K562 (cell line): ENCODE data around the gene SACS. TPM values are rescaled to one million over a fixed set of nuclear protein-coding genes. Genes with fewer than 3 reads are reported as not detected.

ENCODE experiments used
- ATAC-seq: fragments of 200-7000 bp; cut with Tn5 transposase; 3 replicates; pipeline ENCODE4 v1.9.1; 2020; ENCODE audit warnings: moderate library complexity
- BruUV-seq: library from RNA; stranded (reverse); fragments of 400-500 nt; replicated peaks from 2 replicates; lab custom pipeline; 2021; lab: Mats Ljungman, UMichigan
- CTCF ChIA-PET: fragments of 300-600 bp; formaldehyde crosslinking; extraction: SDS; loops from one replicate; lab custom pipeline; 2021; ENCODE audit warnings: low intra/inter-chr PET ratio; lab: Yijun Ruan, JAX
- POLR2A ChIA-PET: fragments of 300-600, 350-650 bp; sonication (Branson Sonifier 250); formaldehyde crosslinking; extraction: SDS; loops from one replicate; lab custom pipeline; 2021; ENCODE audit warnings: antibody characterized with exemption, inconsistent platforms; lab: Yijun Ruan, JAX
- DNase-seq, 4 experiments: peaks; one replicate each; pipeline versions ENCODE4 v3.0.0 to v3.0.0-alpha.2; 2011 to 2018; ENCODE audit warnings: low spot score in 3 of 4, mixed read lengths in 3 of 4; ENCODE audit errors: extremely low read depth in 1 of 4
- FAIRE-seq: peaks from 2 replicates; lab custom pipeline; 2011; peaks lifted over from hg19 to GRCh38; lab: Jason Lieb, UNC
- H2AFZ ChIP-seq: 2 replicates; pipeline ENCODE4 v1.6.0; 2011; ENCODE audit warnings: low read depth, low read length, control low read depth, inconsistent platforms
- H3K27ac ChIP-seq: fragments of 200-600 bp; 3 replicates; pipeline ENCODE4 v1.8.0; 2011; ENCODE audit warnings: low read depth, mild to moderate bottlenecking, control low read depth, inconsistent platforms, low read length, moderate library complexity, mixed read lengths; ENCODE audit errors: extremely low read depth
- H3K27me3 ChIP-seq, 2 experiments: fragments of 300-600 bp in 1 of 2; 2 replicates in 1 of 2; 3 replicates in 1 of 2; pipeline versions ENCODE4 v1.6.0 to v1.8.0; 2011; ENCODE audit warnings: inconsistent platforms in 2 of 2, low read length in 2 of 2, mild to moderate bottlenecking in 1 of 2, mixed read lengths in 1 of 2, moderate library complexity in 1 of 2; ENCODE audit not compliant: control insufficient read depth in 2 of 2, insufficient read depth in 2 of 2
- H3K36me3 ChIP-seq: fragments of 300-600 bp; 3 replicates; pipeline ENCODE4 v1.8.0; 2011; ENCODE audit warnings: mild to moderate bottlenecking, low read length, inconsistent platforms; ENCODE audit not compliant: control insufficient read depth, insufficient read depth
- H3K4me1 ChIP-seq, 2 experiments: fragments of 200-600 bp in 1 of 2; replicated peaks in 1 of 2; 2 replicates in 1 of 2; 3 replicates in 1 of 2; pipeline versions ENCODE4 v1.5.1 to v1.8.0; 2011; ENCODE audit warnings: inconsistent platforms in 2 of 2, low read length in 2 of 2, mild to moderate bottlenecking in 1 of 2, mixed read lengths in 1 of 2, moderate library complexity in 1 of 2; ENCODE audit not compliant: control insufficient read depth in 2 of 2, insufficient read depth in 2 of 2
- H3K4me2 ChIP-seq: 2 replicates; pipeline ENCODE4 v1.6.1; 2011; ENCODE audit warnings: low read length, control low read depth, inconsistent platforms, mixed read lengths; ENCODE audit not compliant: insufficient read depth
- H3K4me3 ChIP-seq: fragments of 200-600 bp; sonication (generic), shearing (Covaris generic); 2 replicates; pipeline ENCODE4 v1.5.1; 2016; ENCODE audit warnings: control low read depth, inconsistent platforms
- H3K79me2 ChIP-seq: fragments of 200-600 bp; 3 replicates; pipeline ENCODE4 v1.8.0; 2011; ENCODE audit warnings: low read length, inconsistent platforms; ENCODE audit not compliant: control insufficient read depth, insufficient read depth
- H3K9ac ChIP-seq, 2 experiments: 2 replicates each; pipeline versions ENCODE4 v1.6.0 to v1.6.1; 2011; ENCODE audit warnings: low read depth in 2 of 2, low read length in 2 of 2, control low read depth in 1 of 2, inconsistent platforms in 1 of 2, mild to moderate bottlenecking in 1 of 2, mixed read lengths in 1 of 2; ENCODE audit not compliant: insufficient read depth in 1 of 2
- H3K9me1 ChIP-seq: one replicate; pipeline ENCODE4 v1.6.0; 2011; ENCODE audit warnings: inconsistent platforms, mild to moderate bottlenecking, low read length, moderate library complexity; ENCODE audit not compliant: control insufficient read depth, insufficient read depth
- H3K9me3 ChIP-seq: replicated peaks from 2 replicates; pipeline ENCODE4 v1.5.1; 2011; ENCODE audit warnings: low read depth, low read length, inconsistent platforms; ENCODE audit not compliant: control insufficient read depth, insufficient read depth
- H4K20me1 ChIP-seq: replicated peaks from 2 replicates; pipeline ENCODE4 v1.6.1; 2011; ENCODE audit warnings: low read length, inconsistent platforms, mixed read lengths; ENCODE audit not compliant: control insufficient read depth, insufficient read depth
- ATF4 ChIP-seq: fragments of 450-650 bp; formaldehyde crosslinking; IDR thresholded peaks from 2 replicates; pipeline ENCODE4 v1.4.0; 2022; ENCODE audit warnings: mild to moderate bottlenecking, moderate library complexity
- IRF1 ChIP-seq: sonication (generic); formaldehyde crosslinking; IDR thresholded peaks from 2 replicates; pipeline ENCODE4 v1.8.0; 2022; ENCODE audit warnings: missing genetic modification reagents, mild to moderate bottlenecking, borderline replicate concordance
- KDM5B ChIP-seq: fragments of 200-600 bp; sonication (generic); IDR thresholded peaks from 2 replicates; pipeline ENCODE4 v1.6.1; 2012; ENCODE audit warnings: low read depth, mild to moderate bottlenecking, moderate library complexity, low read length, control low read depth, inconsistent platforms; ENCODE audit not compliant: insufficient replicate concordance
- MCM5 ChIP-seq: fragments of 450-650 bp; IDR thresholded peaks from 2 replicates; pipeline ENCODE4 v1.6.1; 2016; ENCODE audit warnings: low read depth
- POLR3A ChIP-seq: IDR thresholded peaks from 2 replicates; pipeline ENCODE4 v1.6.1; 2011; ENCODE audit warnings: borderline replicate concordance, mild to moderate bottlenecking, moderate library complexity; ENCODE audit not compliant: insufficient read length, insufficient read depth; ENCODE audit errors: extremely low read depth
- RFX5 ChIP-seq: IDR thresholded peaks from 2 replicates; pipeline ENCODE4 v1.6.1; 2011; ENCODE audit warnings: low read depth, mild to moderate bottlenecking, improper control_type of control experiment, low read length
- TFAP4 ChIP-seq: sonication (generic); formaldehyde crosslinking; IDR thresholded peaks from 2 replicates; pipeline ENCODE4 v1.8.0; 2022; ENCODE audit warnings: missing genetic modification reagents, mild to moderate bottlenecking, moderate library complexity, borderline replicate concordance
- TGIF2 ChIP-seq: sonication (generic); formaldehyde crosslinking; IDR thresholded peaks from 2 replicates; pipeline ENCODE4 v1.8.1; 2022; ENCODE audit warnings: mild to moderate bottlenecking, missing genetic modification reagents, moderate library complexity
- U2AF2 ChIP-seq: fragments of 200-400 bp; formaldehyde crosslinking; optimal IDR thresholded peaks from 2 replicates; pipeline ENCODE3; 2017; ENCODE audit warnings: low read depth, mild to moderate bottlenecking, low read length
- ZBTB17 ChIP-seq: fragments of 450-650 bp; formaldehyde crosslinking; IDR thresholded peaks from 2 replicates; pipeline ENCODE4 v1.4.0; 2020; ENCODE audit warnings: mild to moderate bottlenecking
- WGBS: fragments of 100-300 bp; shearing (Covaris generic); methylation state at CpG from one replicate; pipeline ENCODE4 v1.1.6; 2016; ENCODE audit warnings: low coverage, mixed read lengths; ENCODE audit not compliant: insufficient coverage; ENCODE audit errors: missing lambda C conversion rate; 5-methylcytosine and 5-hydroxymethylcytosine counted together
- in situ Hi-C: fragments of 300-500 bp; cut with MboI; formaldehyde crosslinking; loops from 4 replicates; pipeline ENCODE4 v1.15.0; 2018; ENCODE audit warnings: inconsistent platforms, mixed read lengths
- intact Hi-C: fragments of 100-400 bp; cut with micrococcal nuclease; formaldehyde crosslinking; loops from 2 replicates; pipeline ENCODE4 v1.14.2; 2022
- polyA plus RNA-seq, 8 experiments: library from polyadenylated mRNA; depleted of rRNA in 4 of 8; stranded (reverse) in 5 of 8; unstranded in 3 of 8; fragments of >200 nt; fragmentation: Nextera tagmentation in 2 of 8; fragmentation: Illumina TruSeq in 1 of 8; extraction: Ambion mirVana in 2 of 8; extraction: Trizol in 1 of 8; gene quantifications; 2 replicates each; pipeline versions ENCODE4 v1.2.1 to v1.2.3, GENCODE V29; 2011 to 2014; ENCODE audit warnings: inconsistent platforms in 1 of 8, missing spikeins in 1 of 8
- total RNA-seq, 7 experiments: library from RNA; depleted of rRNA in 6 of 7; stranded (reverse); fragments of >200 nt in 6 of 7; fragmentation: Illumina TruSeq in 2 of 7; extraction: Trizol in 2 of 7; gene quantifications; 2 replicates each; pipeline versions ENCODE4 v1.2.1 to v1.2.3, GENCODE V29; 2011 to 2021; ENCODE audit warnings: low replicate concordance in 1 of 7

SACS gene
- total and polyA plus RNA-seq, 9 of the 15 experiments (the other 6 are each of a cell fraction or from before 2014, with no cell fraction given): 4.7 to 28.2 (median 18.9) TPM

GRCh38 chr13:23434491-23434890 is 989 bp upstream of the SACS start:
- no peak overlapping the region for H3K4me2 ChIP-seq
- peaks cover 2 to 9% of the 10 kb centered on the region in 2 experiments; a peak in 3 of 5 replicates for H3K27me3 ChIP-seq
- H3K9ac ChIP-seq: no peak overlapping the region
- no peak overlapping the region for H3K27ac ChIP-seq
- H3K9me1 ChIP-seq: no peaks in the 10 kb centered on the region
- no peak for DNase-seq
- intact Hi-C loops: no loop called here
- 7% methylated on average over 4 of the region's 4 CpGs for WGBS
- H3K4me3 ChIP-seq: no peak overlapping the region
- ChIA-PET CTCF (no interaction called here), POLR2A (no interaction called here)
- TF ChIP-seq ZBTB17 (CRISPR knock-in tag) (no peak), ATF4 (CRISPR knock-in tag) (no peak), TGIF2 (CRISPR knock-in tag) (no peak), IRF1 (CRISPR knock-in tag) (no peak), MCM5 (no peak), U2AF2 (no peak), TFAP4 (CRISPR knock-in tag) (no peak), RFX5 (no peak), POLR3A (no peak), KDM5B (no peak)
- in situ Hi-C loops: no loop called here
- no peaks in the 10 kb centered on the region for H3K79me2 ChIP-seq
- no peak for FAIRE-seq
- no peaks in the 10 kb centered on the region for H4K20me1 ChIP-seq
- no TSS peak for BruUV-seq
- H3K9me3 ChIP-seq: no peaks in the 10 kb centered on the region
- ATAC-seq: no peak
- no peaks in the 10 kb centered on the region for H3K36me3 ChIP-seq
- peaks cover 0 to 4% of the 10 kb centered on the region in 2 experiments; a peak in 2 of 5 replicates for H3K4me1 ChIP-seq
- no peak overlapping the region for H2AFZ ChIP-seq
